ENCODE results near the gene SLC9A9.
A peak's percentile ranks its signal among the peaks of the same experiment; 100 is the strongest.

SLC9A9 gene

GRCh38 chr3:143849854-143850549 is 1.7 kb upstream of the SLC9A9 start:
- intact Hi-C loops (cut with DNase I), result loop anchor here (10.0 kb wide), 1 partner anchor 65 kb away; no protein-coding TSS in a partner anchor
- no peak for DNase-seq

- intact Hi-C loops (cut with DNase I), result loop anchor here (10.0 kb wide), 1 partner anchor 64 kb away; no protein-coding TSS in a partner anchor
- no peak for DNase-seq
These were observed 436 bp upstream of the SLC9A9 start for GRCh38 chr3:143848704-143849103.

GRCh38 chr3:143843587-143843986 is 4.7 kb downstream of the SLC9A9 start:
- no peak for DNase-seq
- intact Hi-C loops (cut with DNase I), result loop anchor here (10.0 kb wide), 1 partner anchor 59 kb away; no protein-coding TSS in a partner anchor

GRCh38 chr3:143840636-143841035 is 7.6 kb downstream of the SLC9A9 start:
- no peak for DNase-seq
- intact Hi-C loops (cut with DNase I), result loop anchor here (10.0 kb wide), 1 partner anchor 56 kb away; no protein-coding TSS in a partner anchor

- intact Hi-C loops (cut with DNase I), result loop anchor here (10.0 kb wide), 1 partner anchor 55 kb away; no protein-coding TSS in a partner anchor
These were observed 8.3 kb downstream of the SLC9A9 start for GRCh38 chr3:143839980-143840379.

GRCh38 chr3:143837076-143837475 is 11.2 kb downstream of the SLC9A9 start:
- no peak for DNase-seq
- intact Hi-C loops (cut with DNase I), result no loop called here

More at GRCh38 chr3:143839980-143840379, 8.3 kb downstream of the SLC9A9 start:
- DNase-seq, result no peak

GRCh38 chr3:143835312-143835711 is 13.0 kb downstream of the SLC9A9 start:
- DNase-seq, result no peak
- intact Hi-C loops (cut with DNase I), result no loop called here

- no peak for DNase-seq
- intact Hi-C loops (cut with DNase I), result no loop called here
These were observed 15.8 kb downstream of the SLC9A9 start for GRCh38 chr3:143832433-143832832.

- DNase-seq, result no peak
- intact Hi-C loops (cut with DNase I), result no loop called here
These were observed 16.3 kb downstream of the SLC9A9 start for GRCh38 chr3:143831994-143832393.

GRCh38 chr3:143831208-143831607 is 17.1 kb downstream of the SLC9A9 start:
- DNase-seq, result no peak
- intact Hi-C loops (cut with DNase I), result no loop called here

GRCh38 chr3:143830786-143831185 is 17.5 kb downstream of the SLC9A9 start:
- intact Hi-C loops (cut with DNase I), result no loop called here
- DNase-seq, result no peak

- intact Hi-C loops (cut with DNase I), result no loop called here
- DNase-seq, result no peak
These were observed 18.2 kb downstream of the SLC9A9 start for GRCh38 chr3:143830063-143830462.

- intact Hi-C loops (cut with DNase I), result no loop called here
- no peak for DNase-seq
These were observed 20.8 kb downstream of the SLC9A9 start for GRCh38 chr3:143827425-143827824.

- peak in 4 of 42 donors; percentile 21 to 60 (median 30) for DNase-seq
- intact Hi-C loops (cut with DNase I), result no loop called here
These were observed 22.0 kb downstream of the SLC9A9 start for GRCh38 chr3:143826296-143826695.

GRCh38 chr3:143825513-143825912 is 22.8 kb downstream of the SLC9A9 start:
- intact Hi-C loops (cut with DNase I), result no loop called here
- DNase-seq, result no peak

- intact Hi-C loops (cut with DNase I), result no loop called here
- DNase-seq, result no peak
These were observed 23.4 kb downstream of the SLC9A9 start for GRCh38 chr3:143824735-143825385.

- intact Hi-C loops (cut with DNase I), result no loop called here
- DNase-seq, result no peak
These were observed 25.5 kb downstream of the SLC9A9 start for GRCh38 chr3:143822798-143823197.

- no peak for DNase-seq
- intact Hi-C loops (cut with DNase I), result no loop called here
These were observed 25.9 kb downstream of the SLC9A9 start for GRCh38 chr3:143822374-143822773.

GRCh38 chr3:143821862-143822261 is 26.4 kb downstream of the SLC9A9 start:
- DNase-seq, result no peak
- intact Hi-C loops (cut with DNase I), result no loop called here

GRCh38 chr3:143820466-143821221 is 27.6 kb downstream of the SLC9A9 start:
- intact Hi-C loops (cut with DNase I), result no loop called here

More at GRCh38 chr3:143820466-143821221, 27.6 kb downstream of the SLC9A9 start:
- DNase-seq, result peak in 23 of 42 donors; percentile 15 to 65 (median 37)
